Kidney (tissue), 22 donors: ENCODE data around the gene FGF8. TPM values are rescaled to one million over a fixed set of nuclear protein-coding genes. Genes with fewer than 3 reads are reported as not detected.
A peak's percentile ranks its signal among the peaks of the same experiment; 100 is the strongest.

Experiments used
- DNase-seq, 5 donors: peaks; one replicate each; pipeline ENCODE4 v3.0.0-alpha.2; 2013 to 2020
- FAIRE-seq: peaks from 2 replicates; lab custom pipeline; 2012; peaks lifted over from hg19 to GRCh38; lab: Jason Lieb, UNC
- H3K27ac ChIP-seq, 2 donors: one replicate each; pipeline ENCODE4 v1.7.0; 2013; ENCODE audit warnings: low read depth in 2 of 2, low read length in 2 of 2, inconsistent platforms in 1 of 2
- H3K27me3 ChIP-seq: one replicate; pipeline ENCODE4 v1.7.1; 2013; ENCODE audit warnings: low read length, inconsistent platforms; ENCODE audit not compliant: control insufficient read depth, insufficient read depth
- H3K36me3 ChIP-seq, 3 donors: one replicate each; pipeline versions ENCODE4 v1.7.0 to v1.7.1; 2013; ENCODE audit warnings: low read length in 3 of 3, control low read depth in 1 of 3, inconsistent platforms in 1 of 3; ENCODE audit not compliant: insufficient read depth in 3 of 3, control insufficient read depth in 2 of 3
- H3K4me1 ChIP-seq, 3 donors: one replicate each; pipeline versions ENCODE4 v1.7.0 to v1.7.1; 2013; ENCODE audit warnings: low read length in 3 of 3, inconsistent platforms in 1 of 3, low read depth in 1 of 3; ENCODE audit not compliant: control insufficient read depth in 2 of 3, insufficient read depth in 2 of 3
- H3K4me3 ChIP-seq, 3 donors: one replicate each; pipeline versions ENCODE4 v1.7.0 to v1.8.1; 2013; ENCODE audit warnings: low read length in 3 of 3, control low read depth in 1 of 3, inconsistent platforms in 1 of 3
- H3K9ac ChIP-seq, 3 donors: one replicate each; pipeline versions ENCODE4 v1.7.0 to v1.7.1; 2013; ENCODE audit warnings: low read length in 3 of 3, control low read depth in 1 of 3, inconsistent platforms in 1 of 3
- H3K9me3 ChIP-seq, 3 donors: one replicate each; pipeline versions ENCODE4 v1.7.0 to v1.7.1; 2013; ENCODE audit warnings: low read length in 3 of 3, control low read depth in 1 of 3, inconsistent platforms in 1 of 3; ENCODE audit not compliant: control insufficient read depth in 2 of 3, insufficient read depth in 1 of 3
- intact Hi-C: fragments of 100-400 bp; cut with DNase I; formaldehyde crosslinking; loops from one replicate; pipeline ENCODE4 v1.11.1; 2022
- long read RNA-seq, 10 donors: library from polyadenylated mRNA in 1 of 10; unstranded in 1 of 10; transcript quantifications; one replicate each; pipeline ENCODE4 v2.0.0 and lab custom pipeline, GENCODE V29; 2021 to 2026
- polyA plus RNA-seq: library from polyadenylated mRNA; stranded (reverse); fragments of 350-450 nt; fragmentation: Illumina TruSeq; extraction: RNeasy Lipid Tissue Mini Kit (QIAGEN cat#74804); gene quantifications from one replicate; pipeline ENCODE4 v1.2.3, GENCODE V29; 2014; ENCODE audit warnings: low read depth, low replicate concordance; ENCODE audit not compliant: insufficient read depth
- total RNA-seq: library from RNA; stranded (reverse); fragmentation: NEBNext Ultra II Directional; extraction: Animal tissue kit (Norgen Biotek cat#: 25700); gene quantifications from one replicate; pipeline ENCODE4 v1.2.1, GENCODE V29; 2021
- TF ChIP-seq, protein P1 (sequence below): IDR thresholded peaks from 3 replicates; pipeline ENCODE4 v1.5.1; 2012; ENCODE audit warnings: mild to moderate bottlenecking, moderate library complexity, borderline replicate concordance; ENCODE audit not compliant: insufficient read depth; ENCODE audit errors: extremely low read depth
- donor health status: control.
- donor health status: control.
- donor health status: control.
- donor health status: control.
- donor health status: control.
- donor health status: DM: yes; HTN: yes; CAD: no.
- donor health status: Normal renal cell carcinoma (clear cell type).

Gene FGF8, protein sequence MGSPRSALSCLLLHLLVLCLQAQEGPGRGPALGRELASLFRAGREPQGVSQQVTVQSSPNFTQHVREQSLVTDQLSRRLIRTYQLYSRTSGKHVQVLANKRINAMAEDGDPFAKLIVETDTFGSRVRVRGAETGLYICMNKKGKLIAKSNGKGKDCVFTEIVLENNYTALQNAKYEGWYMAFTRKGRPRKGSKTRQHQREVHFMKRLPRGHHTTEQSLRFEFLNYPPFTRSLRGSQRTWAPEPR
- total RNA-seq (not detected), polyA plus RNA-seq (not detected)
- long read RNA-seq, donor 1, partial matches to known transcripts = 0 of 6 reads
- long read RNA-seq, donor 1, other reads (novel, unspliced or antisense) = 0 of 6 reads
- long read RNA-seq, donor 2, partial matches to known transcripts = 0 of 6 reads
- long read RNA-seq, donor 2, other reads (novel, unspliced or antisense) = 0 of 6 reads
- long read RNA-seq, donor 3, partial matches to known transcripts = 0 of 2 reads
- long read RNA-seq, donor 3, other reads (novel, unspliced or antisense) = 0 of 2 reads
- long read RNA-seq, donor 4, partial matches to known transcripts = 0 of 2 reads
- long read RNA-seq, donor 4, other reads (novel, unspliced or antisense) = 0 of 2 reads
- long read RNA-seq, donor 5 = 0 reads
- long read RNA-seq, donor 6, partial matches to known transcripts = 0 of 3 reads
- long read RNA-seq, donor 6, other reads (novel, unspliced or antisense) = 0 of 3 reads
- long read RNA-seq, donor 7 = 0 reads
- long read RNA-seq, donor 8, partial matches to known transcripts = 0 of 8 reads
- long read RNA-seq, donor 8, other reads (novel, unspliced or antisense) = 0 of 8 reads
- long read RNA-seq, donor 9, partial matches to known transcripts = 0 of 2 reads
- long read RNA-seq, donor 9, other reads (novel, unspliced or antisense) = 0 of 2 reads
- long read RNA-seq, donor 10, partial matches to known transcripts = 0 of 3 reads
- long read RNA-seq, donor 10, other reads (novel, unspliced or antisense) = 0 of 3 reads

DNA sequence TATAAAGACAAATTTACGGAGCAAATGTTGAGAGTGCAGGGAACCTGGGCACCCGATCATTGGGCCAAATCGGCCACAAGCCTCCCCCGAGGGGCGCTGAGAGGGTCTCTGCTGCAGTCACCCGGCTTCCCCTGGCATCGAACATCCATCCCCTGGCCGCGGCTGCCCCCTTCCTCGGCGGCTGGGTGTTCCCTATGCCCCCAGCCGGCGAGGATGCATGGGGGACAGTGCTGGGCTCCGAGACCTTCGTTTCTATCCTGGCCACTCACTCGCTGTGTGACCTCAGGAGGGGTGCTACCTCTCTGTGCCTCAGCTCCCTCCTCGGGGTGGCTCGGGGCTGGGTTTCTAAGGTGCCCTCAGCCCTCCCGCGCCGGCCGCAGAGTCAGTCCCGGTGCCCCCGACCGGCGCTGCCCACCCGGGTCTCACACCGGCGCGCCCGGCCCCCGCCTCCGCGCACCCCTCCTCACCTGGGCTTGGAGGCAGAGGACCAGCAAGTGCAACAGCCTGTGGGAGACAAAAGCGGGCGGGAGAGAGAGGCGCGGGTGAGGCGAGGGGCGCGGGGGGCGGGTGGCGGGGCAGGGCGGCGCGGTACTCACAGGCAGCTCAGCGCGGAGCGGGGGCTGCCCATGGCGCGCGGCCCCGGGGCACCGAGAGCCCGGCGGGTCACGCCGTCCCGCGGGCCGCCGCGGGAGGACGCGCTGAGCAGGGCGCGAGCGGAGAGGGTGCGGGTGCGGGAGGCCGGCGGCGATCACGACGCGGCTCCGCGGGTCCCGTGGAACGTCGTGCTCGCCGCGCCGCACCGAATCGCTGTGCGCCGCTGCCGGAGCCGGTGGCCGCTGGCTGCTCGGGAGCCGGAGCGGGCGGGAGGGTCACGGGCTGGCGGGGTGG is at the start of gene FGF8:
FGF8 (minus strand) TSS at position 842 of the 888 bp plus-strand sequence; CDS start at position 628, 214 bp downstream.
- Histone ChIP-seq H3K27ac (no peak within 1 kb of the TSS), H3K9me3 (no peaks in the 10 kb centered on the region), H3K36me3 (no peaks in the 10 kb centered on the region), H3K4me3 (no peak within 1 kb of the TSS), H3K27me3 (peaks cover 35% of the 10 kb centered on the region), H3K4me1 (peaks cover 0 to 14% (median 0%) of the 10 kb centered on the region in 3 donors), H3K9ac (no peak within 1 kb of the TSS)
- TF ChIP-seq, protein P1, sequence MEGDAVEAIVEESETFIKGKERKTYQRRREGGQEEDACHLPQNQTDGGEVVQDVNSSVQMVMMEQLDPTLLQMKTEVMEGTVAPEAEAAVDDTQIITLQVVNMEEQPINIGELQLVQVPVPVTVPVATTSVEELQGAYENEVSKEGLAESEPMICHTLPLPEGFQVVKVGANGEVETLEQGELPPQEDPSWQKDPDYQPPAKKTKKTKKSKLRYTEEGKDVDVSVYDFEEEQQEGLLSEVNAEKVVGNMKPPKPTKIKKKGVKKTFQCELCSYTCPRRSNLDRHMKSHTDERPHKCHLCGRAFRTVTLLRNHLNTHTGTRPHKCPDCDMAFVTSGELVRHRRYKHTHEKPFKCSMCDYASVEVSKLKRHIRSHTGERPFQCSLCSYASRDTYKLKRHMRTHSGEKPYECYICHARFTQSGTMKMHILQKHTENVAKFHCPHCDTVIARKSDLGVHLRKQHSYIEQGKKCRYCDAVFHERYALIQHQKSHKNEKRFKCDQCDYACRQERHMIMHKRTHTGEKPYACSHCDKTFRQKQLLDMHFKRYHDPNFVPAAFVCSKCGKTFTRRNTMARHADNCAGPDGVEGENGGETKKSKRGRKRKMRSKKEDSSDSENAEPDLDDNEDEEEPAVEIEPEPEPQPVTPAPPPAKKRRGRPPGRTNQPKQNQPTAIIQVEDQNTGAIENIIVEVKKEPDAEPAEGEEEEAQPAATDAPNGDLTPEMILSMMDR = no peak
- peak in 2 of 5 donors; percentile 56 to 66 for DNase-seq
- intact Hi-C loops = loop anchor here (10.0 kb wide), 1 partner anchor 171 kb away; no protein-coding TSS in a partner anchor
- FAIRE-seq = no peak

DNA sequence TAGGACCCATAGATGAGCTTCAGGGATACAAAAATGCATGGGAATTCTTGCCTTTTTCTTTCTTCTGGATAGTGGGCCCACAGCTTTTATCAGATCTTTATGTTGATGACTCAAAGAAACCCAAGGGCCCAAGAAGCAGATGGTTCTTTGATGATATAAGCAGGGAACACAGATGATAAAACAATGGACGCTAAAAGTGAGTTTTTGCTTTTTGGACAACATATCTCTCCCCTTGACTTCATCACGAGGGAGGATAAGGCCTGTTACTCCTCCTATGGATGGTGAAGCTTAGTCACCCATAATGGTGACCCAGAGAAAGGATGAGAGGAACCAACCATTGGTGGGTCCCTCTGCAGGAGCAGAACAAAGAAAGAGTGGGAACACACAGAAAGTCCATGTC is 48.8 kb upstream of the FGF8 start:
- no peaks in the 10 kb centered on the region for H3K9me3 ChIP-seq
- DNase-seq = no peak
- intact Hi-C loops = no loop called here
- H3K9ac ChIP-seq = no peak overlapping the region
- H3K4me1 ChIP-seq = no peaks in the 10 kb centered on the region
- no peaks in the 10 kb centered on the region for H3K27me3 ChIP-seq
- H3K4me3 ChIP-seq = no peak overlapping the region
- H3K36me3 ChIP-seq = peaks cover 0 to 2% (median 0%) of the 10 kb centered on the region in 3 donors
- H3K27ac ChIP-seq = no peak overlapping the region
- TF ChIP-seq, protein P1 = no peak
- FAIRE-seq = no peak

DNA sequence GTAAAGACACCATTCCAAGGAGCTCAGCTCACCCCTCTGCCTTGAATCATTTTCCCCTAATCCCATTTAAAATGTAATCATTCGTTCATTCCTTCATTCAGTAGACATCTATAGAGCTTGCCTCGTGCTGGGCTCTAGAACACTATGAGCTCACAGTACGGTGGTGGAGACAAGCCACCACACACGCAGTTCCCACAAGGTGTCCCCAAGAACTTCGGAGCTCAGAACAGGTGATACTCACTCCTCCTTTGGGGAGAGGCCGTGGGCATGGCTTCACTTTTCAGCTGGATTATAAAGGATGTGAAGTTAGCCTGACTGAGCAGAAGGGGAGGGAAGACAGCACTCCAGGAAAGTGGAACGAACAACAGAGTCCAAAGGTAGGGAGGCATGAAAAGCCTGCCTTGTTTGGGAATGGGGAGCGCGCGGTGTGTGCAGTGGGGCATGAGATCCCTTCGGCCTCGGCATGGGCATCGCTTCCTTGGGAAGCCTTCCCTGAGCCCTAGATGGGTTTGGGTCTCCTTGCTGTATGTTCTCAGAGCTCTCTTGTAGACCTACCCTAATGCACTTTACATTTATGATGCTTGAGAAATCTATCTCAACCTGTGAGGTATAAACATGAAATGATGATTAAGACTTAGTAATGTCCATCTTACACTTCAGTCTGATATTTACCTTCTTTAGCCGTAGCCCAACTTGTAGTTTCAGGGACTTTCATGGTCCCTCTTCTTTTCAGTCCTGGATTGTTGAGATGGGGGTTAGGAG is 43.1 kb upstream of the FGF8 start:
- H3K4me1 ChIP-seq = peaks cover 3 to 11% (median 10%) of the 10 kb centered on the region in 3 donors
- H3K36me3 ChIP-seq = no peaks in the 10 kb centered on the region
- H3K4me3 ChIP-seq = peak overlapping the region; percentile 92 to 99 (median 93)
- DNase-seq = peak in 4 of 5 donors; percentile 55 to 75 (median 72)
- H3K27me3 ChIP-seq = no peaks in the 10 kb centered on the region
- peak overlapping the region; percentile 74 to 98 (median 93) for H3K9ac ChIP-seq
- intact Hi-C loops = no loop called here
- TF ChIP-seq, protein P1 = no peak
- peak overlapping the region; percentile 82 to 96 for H3K27ac ChIP-seq
- H3K9me3 ChIP-seq = no peaks in the 10 kb centered on the region
- FAIRE-seq = no peak
